ENCODE measurements around the gene AIFM2. TPM values are rescaled to one million over a fixed set of nuclear protein-coding genes. Genes with fewer than 3 reads are reported as not detected.

AIFM2 gene
- total and polyA plus RNA-seq, 10 of the 15 experiments (the other 5 are each of a cell fraction or from before 2014, with no cell fraction given), result 4.5 to 30.8 (median 15.6) TPM

- TF ChIP-seq ELK1 (IDR thresholded peaks at IDR 0.05; ENCODE audit: low read depth, low read length) (no peak), IKZF2 (IDR thresholded peaks at IDR 0.05) (no peak), TARDBP (IDR thresholded peaks at IDR 0.05; ENCODE audit: borderline replicate concordance) (no peak), CBX3 (IDR thresholded peaks at IDR 0.05; ENCODE audit: borderline replicate concordance, low read depth) (no peak)
Measured at GRCh38 chr10:70117646-70118045, 15.0 kb downstream of the AIFM2 start (continued).

GRCh38 chr10:70115948-70116682, 16.5 kb downstream of the AIFM2 start:
- Histone ChIP-seq H3K79me2 (ENCODE audit: control insufficient read depth, insufficient read depth, low read length) (no peaks in the 10 kb centered on the region), H3K36me3 (ENCODE audit: control insufficient read depth in 2 of 2, insufficient read depth in 2 of 2, low read length in 1 of 2) (peaks cover 29% of the 10 kb centered on the region in 2 experiments), H4K20me1 (ENCODE audit: control insufficient read depth, insufficient read depth) (no peaks in the 10 kb centered on the region), H3K4me3 (no peak overlapping the region), H3K9me3 (replicated peaks; ENCODE audit: control insufficient read depth, insufficient read depth, low read length) (no peaks in the 10 kb centered on the region), H3K4me1 (ENCODE audit: control insufficient read depth, insufficient read depth, low read length) (no peaks in the 10 kb centered on the region), H3K27ac (ENCODE audit: control insufficient read depth, insufficient read depth) (no peak overlapping the region), H3K4me2 (ENCODE audit: control insufficient read depth, insufficient read depth) (no peak overlapping the region), H3K9ac (ENCODE audit: control insufficient read depth, insufficient read depth, low read length) (no peak overlapping the region), H3K27me3 (replicated peaks in 1 of 2; ENCODE audit: control insufficient read depth in 2 of 2, insufficient read depth in 2 of 2, low read length in 1 of 2) (no peaks in the 10 kb centered on the region), H2AFZ (ENCODE audit: control insufficient read depth, low read depth, low read length) (no peak overlapping the region)
- ChIA-PET RAD21 (ENCODE audit: unreplicated experiment) (interaction anchor here (0.7 to 5.1 kb wide), 7 partner anchors 9 to 247 kb away, joined by 3 to 46 read pairs (median 7); partner anchors contain the start of gene TYSND1), SMC1A (ENCODE audit: uncharacterized antibody, unreplicated experiment) (interaction anchor here (0.7 to 4.9 kb wide), 17 partner anchors 9 to 263 kb away, joined by 3 to 42 read pairs (median 6); partner anchors contain the start of gene TYSND1), POLR2A (interaction anchor here (0.5 to 1.2 kb wide), 5 partner anchors 30 to 1831 kb away, joined by 3 to 9 read pairs (median 3); partner anchors contain the start of gene TYSND1), CTCF (interaction anchor here (0.6 to 8.4 kb wide), 54 partner anchors 8 to 469 kb away, joined by 3 to 173 read pairs (median 4); partner anchors contain the start of gene TYSND1)
- intact Hi-C loops (cut with micrococcal nuclease; ENCODE audit: unreplicated experiment), result loop anchor here (2.0 kb wide), 1 partner anchor 29 kb away; no protein-coding TSS in a partner anchor
- FAIRE-seq (peak; percentile 85), ATAC-seq (peak; percentile 97), DNase-seq (ENCODE audit: low read depth, low spot score) (no peak)
- WGBS (ENCODE audit: insufficient coverage, insufficient replicate concordance, low lambda C conversion rate, missing lambda C conversion rate), result 34% methylated on average over 12 of the region's 12 CpGs
- BruUV-seq (replicated peaks), result no TSS peak
- in situ Hi-C loops (cut with MboI), result no loop called here
- TF ChIP-seq CEBPB (IDR thresholded peaks at IDR 0.05; ENCODE audit: borderline replicate concordance in 1 of 2, low read depth in 2 of 2, low read length in 2 of 2) (no peak), PAX5 (IDR thresholded peaks at IDR 0.05; ENCODE audit: borderline replicate concordance, low read depth, low read length) (no peak), PBX3 (IDR thresholded peaks at IDR 0.05; ENCODE audit: insufficient replicate concordance, low read depth, low read length) (no peak), BHLHE40 (IDR thresholded peaks at IDR 0.05; ENCODE audit: borderline replicate concordance in 1 of 2, low read depth in 2 of 2, low read length in 1 of 2) (0 out of 4 replicates have a peak, but pooled peaks of 1 of the 2 experiments have one; percentile 6), SMC3 (IDR thresholded peaks at IDR 0.05; ENCODE audit: borderline replicate concordance, low read length) (peak; percentile 59; the same call in 1 of the 2 replicates), IRF4 (IDR thresholded peaks at IDR 0.05; ENCODE audit: low read depth, low read length) (no peak), ELK1 (IDR thresholded peaks at IDR 0.05; ENCODE audit: low read depth, low read length) (no peak), PRDM15 (CRISPR knock-in tag; IDR thresholded peaks at IDR 0.05) (no peak)

Measured in GM12878 (cell line).